Brain microvascular endothelial cell (primary cell): ENCODE measurements around the gene KIAA1614.

Experiments used
- DNase-seq: peaks from one replicate; pipeline ENCODE4 v3.0.0-alpha.2; 2020
- H3K27ac ChIP-seq: fragments of 250-450 bp; sonication (Bioruptor Pico); 2 replicates; pipeline ENCODE4 v1.5.1; 2020; ENCODE audit warnings: mild to moderate bottlenecking, moderate library complexity
- H3K27me3 ChIP-seq: fragments of 250-450 bp; sonication (Bioruptor Pico); replicated peaks from 2 replicates; pipeline ENCODE4 v1.5.1; 2020; ENCODE audit warnings: mild to moderate bottlenecking
- H3K36me3 ChIP-seq: fragments of 250-450 bp; sonication (Bioruptor Pico); replicated peaks from 2 replicates; pipeline ENCODE4 v1.5.1; 2020; ENCODE audit warnings: mild to moderate bottlenecking
- H3K4me3 ChIP-seq: 2 replicates; pipeline ENCODE4 v1.5.1; 2011; ENCODE audit warnings: low read depth, mild to moderate bottlenecking, control low read depth, low read length, moderate library complexity
- in situ Hi-C: cut with HindIII; loops from 2 replicates; pipeline ENCODE4 v1.10.0; 2017; ENCODE audit warnings: low sequenced_read_pairs, low pct_ligation_motif_present
- TF ChIP-seq, protein P1 (sequence below): IDR thresholded peaks from 2 replicates; pipeline ENCODE4 v1.5.1; 2011; ENCODE audit warnings: low read depth, mild to moderate bottlenecking, moderate library complexity, low read length, control low read depth, inconsistent platforms; ENCODE audit errors: missing control alignments

The KIAA1614 gene

DNA sequence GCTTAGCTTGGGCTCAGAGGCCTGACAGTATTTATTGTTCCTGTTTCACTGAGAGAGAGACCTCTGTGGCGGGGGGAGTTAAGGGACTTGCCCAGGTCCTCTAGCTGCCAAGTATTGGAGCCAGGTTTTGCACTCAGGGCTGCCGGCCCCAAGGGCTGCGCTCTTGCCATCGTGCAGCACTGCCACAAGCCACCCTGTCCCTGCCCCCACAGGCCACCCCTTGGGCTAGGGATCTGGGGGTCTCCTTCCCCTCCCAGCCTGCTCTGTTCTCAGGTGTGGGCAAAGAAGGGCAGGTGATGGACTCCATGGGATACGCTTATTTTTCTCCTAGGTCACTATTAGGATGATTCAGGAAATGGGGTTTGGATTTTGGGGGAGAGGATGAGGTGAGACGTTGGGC is 8.7 kb downstream of the KIAA1614 start:
- Histone ChIP-seq H3K4me3 (no peak overlapping the region), H3K27me3 (no peaks in the 10 kb centered on the region), H3K27ac (no peak overlapping the region), H3K36me3 (no peaks in the 10 kb centered on the region)
- TF ChIP-seq, protein P1, sequence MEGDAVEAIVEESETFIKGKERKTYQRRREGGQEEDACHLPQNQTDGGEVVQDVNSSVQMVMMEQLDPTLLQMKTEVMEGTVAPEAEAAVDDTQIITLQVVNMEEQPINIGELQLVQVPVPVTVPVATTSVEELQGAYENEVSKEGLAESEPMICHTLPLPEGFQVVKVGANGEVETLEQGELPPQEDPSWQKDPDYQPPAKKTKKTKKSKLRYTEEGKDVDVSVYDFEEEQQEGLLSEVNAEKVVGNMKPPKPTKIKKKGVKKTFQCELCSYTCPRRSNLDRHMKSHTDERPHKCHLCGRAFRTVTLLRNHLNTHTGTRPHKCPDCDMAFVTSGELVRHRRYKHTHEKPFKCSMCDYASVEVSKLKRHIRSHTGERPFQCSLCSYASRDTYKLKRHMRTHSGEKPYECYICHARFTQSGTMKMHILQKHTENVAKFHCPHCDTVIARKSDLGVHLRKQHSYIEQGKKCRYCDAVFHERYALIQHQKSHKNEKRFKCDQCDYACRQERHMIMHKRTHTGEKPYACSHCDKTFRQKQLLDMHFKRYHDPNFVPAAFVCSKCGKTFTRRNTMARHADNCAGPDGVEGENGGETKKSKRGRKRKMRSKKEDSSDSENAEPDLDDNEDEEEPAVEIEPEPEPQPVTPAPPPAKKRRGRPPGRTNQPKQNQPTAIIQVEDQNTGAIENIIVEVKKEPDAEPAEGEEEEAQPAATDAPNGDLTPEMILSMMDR: no peak
- in situ Hi-C loops: no loop called here
- DNase-seq: no peak

DNA sequence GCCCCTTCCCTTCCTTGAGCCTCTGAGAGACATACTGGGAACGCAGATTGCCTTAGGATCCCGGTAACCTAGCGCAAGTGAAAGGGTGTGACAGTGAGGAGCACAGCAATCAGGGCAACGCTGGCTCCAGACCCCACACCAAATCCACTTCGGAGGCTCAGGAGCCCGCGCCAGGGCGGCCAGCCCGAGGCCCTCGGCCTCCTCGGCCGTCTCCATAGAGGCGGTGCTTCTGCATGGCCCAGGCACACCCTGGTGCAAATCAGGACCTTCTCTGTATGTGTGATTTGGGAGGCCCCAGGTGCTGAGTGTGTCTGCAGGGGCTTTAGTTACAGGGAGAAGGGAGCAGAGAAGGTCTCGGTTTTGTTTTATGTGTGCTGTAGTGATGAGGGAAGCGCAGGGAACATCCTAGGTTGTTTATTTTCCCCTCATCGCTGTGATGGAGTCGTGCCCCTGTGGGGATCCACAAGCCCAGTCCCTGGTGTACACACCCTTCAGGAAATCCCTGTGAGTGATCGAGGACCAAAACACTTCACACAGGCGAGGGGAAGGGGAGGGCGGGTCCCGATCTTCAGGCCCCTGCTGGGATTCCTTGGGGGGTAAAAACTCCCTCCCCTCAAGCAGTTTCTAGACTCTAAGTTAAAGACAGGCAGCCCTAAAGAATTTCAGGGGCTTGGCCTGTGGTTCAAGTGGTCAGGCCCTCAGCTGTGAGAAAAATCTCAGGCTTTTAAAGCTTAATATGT is 9.4 kb downstream of the KIAA1614 start:
- H3K27me3 ChIP-seq: no peaks in the 10 kb centered on the region
- TF ChIP-seq, protein P1: no peak
- in situ Hi-C loops: no loop called here
- H3K36me3 ChIP-seq: no peaks in the 10 kb centered on the region
- H3K4me3 ChIP-seq: no peak overlapping the region
- no peak for DNase-seq
- H3K27ac ChIP-seq: no peak overlapping the region

DNA sequence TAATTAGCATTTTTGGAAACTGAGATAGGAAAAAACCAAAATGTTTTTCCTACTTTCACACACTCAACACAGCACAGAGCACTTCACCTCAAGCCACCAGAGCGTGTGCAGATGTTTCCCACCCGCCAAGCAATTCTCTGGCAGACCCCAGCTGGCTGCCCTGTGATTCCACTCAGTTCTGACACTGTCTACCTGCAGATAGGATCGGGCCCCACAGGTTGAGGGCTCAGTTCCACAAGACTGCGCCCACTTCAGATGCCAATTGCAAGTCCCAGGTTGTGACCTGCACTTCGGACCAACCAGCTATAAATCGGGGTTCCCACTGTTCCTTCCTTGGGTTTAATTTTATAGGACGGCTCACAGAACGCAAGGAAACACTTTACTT is 9.9 kb downstream of the KIAA1614 start:
- TF ChIP-seq, protein P1: no peak
- H3K27ac ChIP-seq: no peak overlapping the region
- H3K36me3 ChIP-seq: no peaks in the 10 kb centered on the region
- H3K27me3 ChIP-seq: no peaks in the 10 kb centered on the region
- no peak for DNase-seq
- H3K4me3 ChIP-seq: no peak overlapping the region
- in situ Hi-C loops: no loop called here

GRCh38 chr1:180923021-180923841 is 10.5 kb downstream of the KIAA1614 start:
- Histone ChIP-seq H3K36me3 (no peaks in the 10 kb centered on the region), H3K27ac (no peak overlapping the region), H3K27me3 (no peaks in the 10 kb centered on the region), H3K4me3 (no peak overlapping the region)
- in situ Hi-C loops: no loop called here
- DNase-seq: no peak
- TF ChIP-seq, protein P1: no peak

DNA sequence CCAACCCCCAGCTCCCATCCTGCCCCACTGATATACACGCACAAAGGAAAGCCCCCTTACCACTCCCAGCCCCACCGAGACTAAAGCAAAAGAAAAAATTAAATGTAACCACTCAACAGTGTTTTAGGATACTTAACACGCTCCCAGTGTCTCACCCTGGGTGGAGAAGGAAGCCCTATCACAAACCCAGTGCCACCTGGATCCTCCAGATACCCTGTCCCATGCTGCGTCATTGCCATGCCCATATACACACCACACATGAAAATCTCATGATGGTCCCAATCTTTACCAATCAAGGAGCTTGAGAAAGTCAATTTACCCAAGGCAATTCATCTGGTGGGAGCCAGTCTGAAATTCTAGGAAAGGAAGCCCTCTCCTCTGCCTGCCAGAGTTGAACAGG is 11.2 kb downstream of the KIAA1614 start:
- Histone ChIP-seq H3K4me3 (no peak overlapping the region), H3K27me3 (no peaks in the 10 kb centered on the region), H3K27ac (no peak overlapping the region), H3K36me3 (no peaks in the 10 kb centered on the region)
- in situ Hi-C loops: no loop called here
- DNase-seq: no peak
- TF ChIP-seq, protein P1: no peak
